Ovary (tissue), 3 donors: ENCODE results near the gene ALPG.

Experiments used
- CTCF ChIP-seq, 3 donors: fragments of 450-650 bp in 2 of 3; fragments of 200-600 bp in 1 of 3; IDR thresholded peaks; one replicate each; pipeline versions ENCODE4 v1.5.1 to v1.8.0; 2016 to 2022; ENCODE audit warnings: antibody characterized with exemption in 3 of 3, mild to moderate bottlenecking in 1 of 3
- EP300 ChIP-seq: sonication (generic); formaldehyde crosslinking; IDR thresholded peaks from one replicate; pipeline ENCODE4 v1.6.1; 2017; ENCODE audit warnings: antibody characterized with exemption
- POLR2A ChIP-seq: fragments of 450-650 bp; IDR thresholded peaks from one replicate; pipeline ENCODE4 v1.6.1; 2017; ENCODE audit warnings: antibody characterized with exemption, mild to moderate bottlenecking, moderate library complexity
- donor health status: DM: no; HTN: no; CAD: no.

GRCh38 chr2:232405943-232406510 is 617 bp upstream of the ALPG start:
- TF ChIP-seq CTCF (IDR thresholded peaks at IDR 0.05) (no peak), POLR2A (no peak), EP300 (no peak)
